Activated CD8-positive, alpha-beta memory T cell treated with anti-CD3 and anti-CD28 coated beads, Interleukin-2, amount 10 ng/mL, durations not matched to agents 7 days and 5 days (primary cell): Measurements from ENCODE around the gene ARHGAP45. TPM values are rescaled to one million over a fixed set of nuclear protein-coding genes. Genes with fewer than 3 reads are reported as not detected.

Experiments
- ATAC-seq: fragments of 150-1000 bp; cut with Tn5 transposase; one replicate; pipeline ENCODE4 v1.10.0; 2021; ENCODE audit warnings: moderate library complexity
- CTCF ChIA-PET: fragments of 350-600 bp; sonication (Branson Sonifier 250); formaldehyde crosslinking; loops from one replicate; lab custom pipeline; 2021; ENCODE audit warnings: antibody characterized with exemption; lab: Charles Lee
- DNase-seq: peaks from one replicate; pipeline ENCODE4 v3.0.0-alpha.2; 2020
- H3K27ac Mint-ChIP-seq: one replicate; pipeline ENCODE4 v1.8.0; 2021; ENCODE audit warnings: mild to moderate bottlenecking, mixed read lengths
- H3K27me3 Mint-ChIP-seq: one replicate; pipeline ENCODE4 v1.8.0; 2021; ENCODE audit warnings: mixed read lengths
- H3K36me3 Mint-ChIP-seq: one replicate; pipeline ENCODE4 v1.8.0; 2021; ENCODE audit warnings: mild to moderate bottlenecking, mixed read lengths
- H3K4me1 Mint-ChIP-seq: one replicate; pipeline ENCODE4 v1.8.0; 2021; ENCODE audit warnings: mixed read lengths
- H3K4me3 Mint-ChIP-seq: one replicate; pipeline ENCODE4 v1.8.0; 2021; ENCODE audit warnings: mild to moderate bottlenecking, moderate library complexity, mixed read lengths
- H3K9me3 Mint-ChIP-seq: one replicate; pipeline ENCODE4 v1.8.0; 2022; ENCODE audit warnings: low read depth, mixed read lengths
- total RNA-seq, 2 experiments: library from RNA; stranded (reverse); gene quantifications; one replicate each; pipeline ENCODE4 v1.2.3, GENCODE V29; 2021

ARHGAP45 gene
- total RNA-seq, 2 experiments from 2014 or later = 361 to 481 TPM

- peak; percentile 93 for DNase-seq
- peak; percentile 64 for ATAC-seq
- Mint-ChIP-seq H3K4me3 (peak overlapping the region; percentile 89), H3K4me1 (peaks cover 33% of the 10 kb centered on the region), H3K27me3 (no peaks in the 10 kb centered on the region), H3K9me3 (no peaks in the 10 kb centered on the region), H3K27ac (peak overlapping the region; percentile 91), H3K36me3 (peaks cover 10% of the 10 kb centered on the region)
- CTCF ChIA-PET = interaction anchor here (0.7 to 5.0 kb wide), 11 partner anchors 19 to 148 kb away, joined by 3 to 38 read pairs (median 6); partner anchors contain the start of genes ARHGAP45 and ATP5F1D
Measured at GRCh38 chr19:1131718-1132551, 65.0 kb downstream of the ARHGAP45 start.

- DNase-seq (peak; percentile 67), ATAC-seq (peak; percentile 10)
- CTCF ChIA-PET = interaction anchor here (0.7 to 5.0 kb wide), 6 partner anchors 19 to 134 kb away, joined by 3 to 38 read pairs (median 3); no protein-coding TSS in a partner anchor
- H3K27ac Mint-ChIP-seq = peak overlapping the region; percentile 89
- peak overlapping the region; percentile 89 for H3K4me3 Mint-ChIP-seq
- peaks cover 2% of the 10 kb centered on the region for H3K36me3 Mint-ChIP-seq
- H3K27me3 Mint-ChIP-seq = no peaks in the 10 kb centered on the region
- H3K4me1 Mint-ChIP-seq = peaks cover 32% of the 10 kb centered on the region
- no peaks in the 10 kb centered on the region for H3K9me3 Mint-ChIP-seq
Measured at GRCh38 chr19:1132552-1133383, 65.8 kb downstream of the ARHGAP45 start.

- ATAC-seq (peak; percentile 75), DNase-seq (peak; percentile 93)
- no peaks in the 10 kb centered on the region for H3K27me3 Mint-ChIP-seq
- peak overlapping the region; percentile 89 for H3K27ac Mint-ChIP-seq
- peaks cover 30% of the 10 kb centered on the region for H3K4me1 Mint-ChIP-seq
- peaks cover 2% of the 10 kb centered on the region for H3K36me3 Mint-ChIP-seq
- no peaks in the 10 kb centered on the region for H3K9me3 Mint-ChIP-seq
- CTCF ChIA-PET = interaction anchor here (1.4 to 5.0 kb wide), 5 partner anchors 20 to 133 kb away, joined by 3 to 38 read pairs (median 8); no protein-coding TSS in a partner anchor
- peak overlapping the region; percentile 89 for H3K4me3 Mint-ChIP-seq
Measured at GRCh38 chr19:1133471-1133929, 66.5 kb downstream of the ARHGAP45 start.

GRCh38 chr19:1134431-1134830 is 67.5 kb downstream of the ARHGAP45 start:
- CTCF ChIA-PET = interaction anchor here (1.4 to 5.0 kb wide), 5 partner anchors 21 to 132 kb away, joined by 3 to 38 read pairs (median 8); no protein-coding TSS in a partner anchor
- Mint-ChIP-seq H3K4me3 (no peak overlapping the region), H3K9me3 (no peaks in the 10 kb centered on the region), H3K27ac (no peak overlapping the region), H3K36me3 (peaks cover 11% of the 10 kb centered on the region), H3K4me1 (peaks cover 27% of the 10 kb centered on the region), H3K27me3 (no peaks in the 10 kb centered on the region)
- ATAC-seq = no peak
- no peak for DNase-seq

- CTCF ChIA-PET = no interaction called here
- Mint-ChIP-seq H3K27ac (no peak overlapping the region), H3K4me1 (peaks cover 19% of the 10 kb centered on the region), H3K9me3 (no peaks in the 10 kb centered on the region), H3K27me3 (no peaks in the 10 kb centered on the region), H3K36me3 (peaks cover 14% of the 10 kb centered on the region), H3K4me3 (no peak overlapping the region)
- DNase-seq = no peak
- no peak for ATAC-seq
Measured at GRCh38 chr19:1135454-1135853, 68.5 kb downstream of the ARHGAP45 start.

GRCh38 chr19:1136201-1136600 is 69.2 kb downstream of the ARHGAP45 start:
- H3K4me3 Mint-ChIP-seq = no peak overlapping the region
- CTCF ChIA-PET = no interaction called here
- peaks cover 15% of the 10 kb centered on the region for H3K36me3 Mint-ChIP-seq
- H3K27me3 Mint-ChIP-seq = no peaks in the 10 kb centered on the region
- no peak overlapping the region for H3K27ac Mint-ChIP-seq
- DNase-seq = no peak
- H3K4me1 Mint-ChIP-seq = peaks cover 14% of the 10 kb centered on the region
- no peaks in the 10 kb centered on the region for H3K9me3 Mint-ChIP-seq
- ATAC-seq = no peak

Other genes with a start within 250 kb of the ARHGAP45 start
- gene PLPPR3, start 245.2 kb upstream of the ARHGAP45 start, total RNA-seq = not detected
- not detected for gene AZU1, start 239.3 kb upstream of the ARHGAP45 start, total RNA-seq
- gene PRTN3, start 226.2 kb upstream of the ARHGAP45 start, total RNA-seq = not detected
- gene ELANE, start 214.9 kb upstream of the ARHGAP45 start, total RNA-seq = not detected
- gene CFD, start 207.5 kb upstream of the ARHGAP45 start, total RNA-seq = 1 to 10 TPM in 1 of 2 experiments, under 1 TPM in 1; 0.66 to 1.5 TPM
- gene MED16, start 174.0 kb upstream of the ARHGAP45 start, total RNA-seq = 10 to 100 TPM; 47.7 to 70.6 TPM
- not detected for gene RNU6-9, start 173.7 kb upstream of the ARHGAP45 start, total RNA-seq
- gene R3HDM4, start 153.9 kb upstream of the ARHGAP45 start, total RNA-seq = 10 to 100 TPM; 63.7 to 73.7 TPM
- gene KISS1R, start 149.8 kb upstream of the ARHGAP45 start, total RNA-seq = 1 to 10 TPM in 1 of 2 experiments, under 1 TPM in 1; 0.66 to 1.1 TPM
- 10 to 100 TPM; 30.6 to 35.9 TPM for gene ARID3A, start 141.1 kb upstream of the ARHGAP45 start, total RNA-seq
- gene WDR18, start 82.8 kb upstream of the ARHGAP45 start, total RNA-seq = 10 to 100 TPM; 64.5 to 87.9 TPM
- not detected for gene GRIN3B, start 66.7 kb upstream of the ARHGAP45 start, total RNA-seq
- 100 to 1,000 TPM; 172 to 212 TPM for gene TMEM259, start 46.0 kb upstream of the ARHGAP45 start, total RNA-seq
- gene RNU6-2, start 45.6 kb upstream of the ARHGAP45 start, total RNA-seq = not detected
- gene CNN2, start 40.6 kb upstream of the ARHGAP45 start, total RNA-seq = 100 to 1,000 TPM; 295 to 296 TPM
- gene ABCA7, start 27.1 kb upstream of the ARHGAP45 start, total RNA-seq = 10 to 100 TPM; 62.7 to 72.9 TPM
- 100 to 1,000 TPM; 173 to 206 TPM for gene POLR2E, start 28.2 kb downstream of the ARHGAP45 start, total RNA-seq
- gene GPX4, start 36.8 kb downstream of the ARHGAP45 start, total RNA-seq = 100 to 1,000 TPM; 143 to 217 TPM
- 10 to 100 TPM; 50.6 to 74.7 TPM for gene SBNO2, start 107.1 kb downstream of the ARHGAP45 start, total RNA-seq
- 10 to 100 TPM; 76.7 to 80.5 TPM for gene STK11, start 138.6 kb downstream of the ARHGAP45 start, total RNA-seq
- gene CBARP, start 170.8 kb downstream of the ARHGAP45 start, total RNA-seq = under 1 TPM; 0.29 to 0.52 TPM
- 100 to 1,000 TPM; 190 to 221 TPM for gene ATP5F1D, start 174.6 kb downstream of the ARHGAP45 start, total RNA-seq
- gene MIDN, start 181.4 kb downstream of the ARHGAP45 start, total RNA-seq = 10 to 100 TPM; 73.3 to 88.6 TPM
- gene CIRBP, start 202.2 kb downstream of the ARHGAP45 start, total RNA-seq = 100 to 1,000 TPM; 189 to 210 TPM
- gene FAM174C, start 208.4 kb downstream of the ARHGAP45 start, total RNA-seq = 10 to 100 TPM; 54.7 to 60.3 TPM
- gene EFNA2, start 218.7 kb downstream of the ARHGAP45 start, total RNA-seq = not detected